ENCODE results near the gene ARHGEF35.

The ARHGEF35 gene

DNA sequence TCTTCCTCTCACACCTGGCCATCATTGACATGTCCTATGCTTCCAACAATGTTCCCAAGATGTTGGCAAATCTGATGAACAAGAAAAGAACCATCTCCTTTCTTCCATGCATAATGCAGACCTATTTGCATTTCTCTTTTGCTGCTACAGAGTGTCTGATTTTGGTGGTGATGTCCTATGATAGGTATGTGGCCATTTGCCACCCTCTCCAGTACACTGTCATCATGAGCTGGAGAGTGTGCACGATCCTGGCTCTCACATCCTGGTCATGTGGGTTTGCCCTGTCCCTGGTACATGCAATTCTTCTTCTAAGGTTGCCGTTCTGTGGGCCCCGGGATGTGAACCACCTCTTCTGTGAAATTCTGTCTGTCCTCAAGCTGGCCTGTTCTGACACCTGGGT lies 53.4 kb downstream of the ARHGEF35 start:
- no peak overlapping the region for H3K18ac ChIP-seq (ENCODE audit: low read length)
- H4K91ac ChIP-seq (ENCODE audit: low read depth, low read length) = no peak overlapping the region
- no peak overlapping the region for H4K12ac ChIP-seq (ENCODE audit: low read depth, low read length)
- DNase-seq = no peak
- no peak overlapping the region for H3K4ac ChIP-seq (ENCODE audit: low read depth, low read length)
- H3K14ac ChIP-seq (ENCODE audit: low read length) = no peak overlapping the region
- no peak overlapping the region for H3K4me2 ChIP-seq (ENCODE audit: low read length)
- H2BK120ac ChIP-seq (ENCODE audit: insufficient read depth, low read length, poor library complexity) = no peak overlapping the region
- no peak overlapping the region for H3K9ac ChIP-seq (ENCODE audit: low read length)
- no peak overlapping the region for H2BK5ac ChIP-seq (ENCODE audit: low read depth, low read length, poor library complexity)
- H3K23ac ChIP-seq (ENCODE audit: low read length) = no peak overlapping the region
- no peak overlapping the region for H3K27ac ChIP-seq (ENCODE audit: low read depth, low read length)
- H2AK5ac ChIP-seq (ENCODE audit: low read length) = no peak overlapping the region
- no peak overlapping the region for H2AFZ ChIP-seq (ENCODE audit: insufficient read depth, low read length, poor library complexity)
- WGBS (ENCODE audit: extremely low coverage, insufficient coverage, insufficient read length) = no CpG with 5 or more reads among the region's 3 CpGs
- H3K27me3 ChIP-seq (ENCODE audit: insufficient read depth, low read length) = no peaks in the 10 kb centered on the region
- no peak overlapping the region for H4K8ac ChIP-seq (ENCODE audit: low read depth, low read length)
- peaks cover 4% of the 10 kb centered on the region for H3K9me3 ChIP-seq (ENCODE audit: insufficient read depth, low read depth, low read length)
- no peaks in the 10 kb centered on the region for H3K4me1 ChIP-seq (ENCODE audit: control insufficient read depth in 1 of 2, insufficient read depth in 2 of 2, low read length in 2 of 2)
- H3K79me2 ChIP-seq (ENCODE audit: control insufficient read depth, insufficient read depth, low read length, poor library complexity) = no peaks in the 10 kb centered on the region
- no peak overlapping the region for H3K4me3 ChIP-seq (ENCODE audit: low read depth, low read length)
- H3K36me3 ChIP-seq (ENCODE audit: control insufficient read depth in 1 of 2, insufficient read depth in 2 of 2, low read length in 2 of 2) = no peaks in the 10 kb centered on the region
- H3K79me1 ChIP-seq (ENCODE audit: low read length) = no peaks in the 10 kb centered on the region
- no peak overlapping the region for H2BK12ac ChIP-seq (ENCODE audit: low read length)

GRCh38 chr7:144137501-144137900 lies 58.1 kb downstream of the ARHGEF35 start:
- no peak overlapping the region for H3K18ac ChIP-seq (ENCODE audit: low read length)
- H2AFZ ChIP-seq (ENCODE audit: insufficient read depth, low read length, poor library complexity) = no peak overlapping the region
- H3K9ac ChIP-seq (ENCODE audit: low read length) = no peak overlapping the region
- whole genome bisulfite sequencing (ENCODE audit: extremely low coverage, insufficient coverage, insufficient read length) = no CpG with 5 or more reads among the region's 1 CpG
- H3K4me3 ChIP-seq (ENCODE audit: low read depth, low read length) = no peak overlapping the region
- no peak overlapping the region for H2BK5ac ChIP-seq (ENCODE audit: low read depth, low read length, poor library complexity)
- no peak overlapping the region for H3K14ac ChIP-seq (ENCODE audit: low read length)
- H3K4me1 ChIP-seq (ENCODE audit: control insufficient read depth in 1 of 2, insufficient read depth in 2 of 2, low read length in 2 of 2) = no peaks in the 10 kb centered on the region
- no peak overlapping the region for H3K4me2 ChIP-seq (ENCODE audit: low read length)
- no peak overlapping the region for H3K4ac ChIP-seq (ENCODE audit: low read depth, low read length)
- no peak overlapping the region for H2BK12ac ChIP-seq (ENCODE audit: low read length)
- H3K27ac ChIP-seq (ENCODE audit: low read depth, low read length) = no peak overlapping the region
- H3K79me1 ChIP-seq (ENCODE audit: low read length) = no peaks in the 10 kb centered on the region
- H4K12ac ChIP-seq (ENCODE audit: low read depth, low read length) = no peak overlapping the region
- H3K79me2 ChIP-seq (ENCODE audit: control insufficient read depth, insufficient read depth, low read length, poor library complexity) = no peaks in the 10 kb centered on the region
- H4K91ac ChIP-seq (ENCODE audit: low read depth, low read length) = no peak overlapping the region
- no peak overlapping the region for H4K8ac ChIP-seq (ENCODE audit: low read depth, low read length)
- no peaks in the 10 kb centered on the region for H3K9me3 ChIP-seq (ENCODE audit: insufficient read depth, low read depth, low read length)
- no peak overlapping the region for H3K23ac ChIP-seq (ENCODE audit: low read length)
- H2AK5ac ChIP-seq (ENCODE audit: low read length) = no peak overlapping the region
- DNase-seq = peak in 1 of 2 donors; percentile 4
- H3K36me3 ChIP-seq (ENCODE audit: control insufficient read depth in 1 of 2, insufficient read depth in 2 of 2, low read length in 2 of 2) = no peaks in the 10 kb centered on the region
- H3K27me3 ChIP-seq (ENCODE audit: insufficient read depth, low read length) = no peaks in the 10 kb centered on the region
- no peak overlapping the region for H2BK120ac ChIP-seq (ENCODE audit: insufficient read depth, low read length, poor library complexity)

Data from trophoblast cell (in vitro differentiated cells and primary cell).